DMS 273 (cell line): Measurements from ENCODE around the gene ADAMTS12.

Experiments
- DNase-seq: peaks from one replicate; lab custom pipeline; 2025; ENCODE audit not compliant: unreplicated experiment; lab: John Stamatoyannopoulos, UW

ADAMTS12 gene

DNA sequence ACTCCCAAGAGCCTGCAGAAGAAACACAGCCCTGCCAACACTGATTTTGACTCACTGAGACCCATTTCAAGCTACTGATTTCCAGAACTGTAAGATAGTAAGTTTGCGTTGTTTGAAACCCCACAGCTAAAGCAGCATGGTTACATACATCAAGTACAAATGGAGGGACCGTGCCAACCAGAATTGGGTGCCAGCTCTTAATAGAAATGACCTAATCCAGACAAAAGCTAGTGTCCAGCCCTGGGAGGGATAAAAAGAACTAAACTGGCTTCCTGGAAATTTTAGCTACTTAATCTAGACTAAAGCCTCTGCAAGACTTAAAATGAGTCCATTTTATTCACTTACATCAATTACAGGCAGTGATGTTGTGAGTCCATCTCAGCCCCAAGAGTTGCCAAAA is 122.6 kb downstream of the ADAMTS12 start:
- DNase-seq, result no peak

DNA sequence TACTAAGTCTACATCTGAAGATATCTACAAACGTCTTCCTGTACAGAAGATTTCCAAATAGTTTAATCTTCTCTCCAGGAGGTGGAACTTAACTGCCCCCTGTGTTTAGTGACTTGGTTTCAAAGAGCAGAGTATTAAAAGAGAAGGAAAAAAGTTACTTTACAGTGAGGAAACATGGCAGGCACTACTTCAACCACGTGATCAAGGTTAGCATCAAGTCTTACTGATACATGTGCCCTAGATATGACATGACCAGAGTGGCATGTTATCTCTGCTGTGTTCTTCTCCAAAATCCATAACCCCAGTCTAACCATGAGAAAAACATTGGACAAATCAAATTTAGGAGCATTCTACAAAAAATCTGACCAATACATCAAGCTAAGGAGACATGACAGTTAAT is 125.8 kb downstream of the ADAMTS12 start:
- no peak for DNase-seq

DNA sequence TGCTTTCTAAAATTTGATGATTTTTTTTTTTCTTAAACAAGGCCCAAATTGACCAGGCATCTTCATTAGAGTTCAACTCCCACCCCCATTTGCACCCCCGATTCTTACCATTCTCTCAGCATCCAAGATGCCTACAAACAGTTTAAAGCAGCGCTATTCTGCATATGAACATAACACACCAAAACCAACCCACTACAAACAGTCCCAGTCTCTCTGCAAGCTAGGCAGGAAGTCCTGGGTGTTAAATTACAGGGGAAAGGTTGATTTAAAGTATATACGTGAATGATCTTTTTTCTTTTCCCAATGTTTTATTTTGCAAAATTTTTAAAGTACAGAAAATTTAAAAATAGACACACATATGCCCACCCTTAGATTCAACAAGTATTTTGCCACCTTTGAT is 127.0 kb downstream of the ADAMTS12 start:
- no peak for DNase-seq

DNA sequence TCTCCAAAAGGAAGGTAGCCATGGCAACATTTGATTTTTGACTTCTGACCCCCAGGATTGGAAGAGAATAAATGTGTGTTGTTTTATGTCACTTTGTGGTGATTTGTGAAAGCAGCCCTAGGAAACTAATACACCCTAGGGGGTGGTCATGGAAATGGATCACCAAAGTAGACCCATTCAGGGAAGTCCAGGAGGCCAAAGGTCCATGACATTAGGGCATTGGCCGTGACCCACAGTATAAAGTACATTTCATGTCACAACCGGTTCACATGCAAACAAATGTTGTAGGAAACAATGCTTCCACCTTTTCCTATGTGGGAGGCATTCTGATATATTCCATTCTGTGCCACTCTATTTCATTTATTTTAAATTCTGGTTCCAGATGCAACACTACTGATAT is 128.4 kb downstream of the ADAMTS12 start:
- no peak for DNase-seq

DNA sequence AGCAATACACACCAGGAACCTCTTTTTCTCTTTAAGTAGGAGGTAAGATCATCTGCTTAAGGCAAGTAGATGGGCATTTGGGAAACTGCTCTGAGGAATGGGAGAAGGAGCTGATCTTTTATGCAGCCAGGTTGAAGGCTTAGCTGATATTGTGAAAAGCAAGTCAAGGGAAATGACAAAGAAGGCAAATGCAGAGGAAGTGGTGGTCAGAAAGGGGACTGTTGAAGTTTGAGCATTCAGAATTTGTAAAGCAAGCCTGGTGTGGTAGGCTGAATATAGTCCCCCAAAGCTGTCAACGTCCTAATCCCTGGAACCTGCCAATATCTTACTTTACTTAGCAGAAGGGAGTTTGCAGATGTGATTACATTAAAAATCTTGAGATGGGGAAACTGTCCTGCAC is 128.9 kb downstream of the ADAMTS12 start:
- DNase-seq, result no peak

DNA sequence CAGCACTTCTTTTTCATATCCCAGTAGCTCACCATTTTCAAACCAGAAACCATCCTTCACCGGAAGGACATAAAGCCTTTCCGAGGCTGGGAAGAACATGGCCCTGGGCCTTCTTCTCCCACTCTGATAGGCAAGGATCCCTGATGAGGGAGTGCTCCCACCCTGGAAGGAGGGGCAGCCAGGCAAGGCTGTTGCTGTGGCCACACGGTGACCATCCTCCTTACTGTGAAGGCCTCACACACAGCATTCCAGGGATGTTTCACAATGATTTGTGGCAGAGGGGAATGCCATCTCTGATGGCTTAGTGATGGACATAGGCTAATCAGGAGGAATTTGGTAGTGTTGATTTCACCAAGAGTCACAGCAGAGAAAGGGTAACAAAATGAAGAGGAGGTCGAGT is 130.7 kb downstream of the ADAMTS12 start:
- DNase-seq, result no peak

DNA sequence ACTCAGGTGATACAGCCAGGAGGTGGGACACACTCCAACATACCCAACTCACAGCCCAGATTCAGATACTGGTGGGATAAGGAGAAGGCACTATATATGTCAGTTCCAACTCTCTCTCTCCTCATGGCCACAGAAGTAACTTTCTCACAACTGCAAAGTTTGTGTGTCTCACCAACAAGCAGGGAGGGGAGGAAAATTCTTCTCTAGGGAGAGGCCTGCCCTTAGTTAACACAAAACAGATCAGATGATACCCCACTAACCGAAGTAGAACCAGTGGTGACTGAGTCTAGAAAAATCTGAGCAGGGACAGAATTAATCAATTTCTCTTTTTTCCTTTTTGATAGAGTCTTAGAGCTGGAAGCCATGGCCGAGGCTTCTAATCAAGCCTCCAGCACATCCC is 133.1 kb downstream of the ADAMTS12 start:
- DNase-seq, result no peak

DNA sequence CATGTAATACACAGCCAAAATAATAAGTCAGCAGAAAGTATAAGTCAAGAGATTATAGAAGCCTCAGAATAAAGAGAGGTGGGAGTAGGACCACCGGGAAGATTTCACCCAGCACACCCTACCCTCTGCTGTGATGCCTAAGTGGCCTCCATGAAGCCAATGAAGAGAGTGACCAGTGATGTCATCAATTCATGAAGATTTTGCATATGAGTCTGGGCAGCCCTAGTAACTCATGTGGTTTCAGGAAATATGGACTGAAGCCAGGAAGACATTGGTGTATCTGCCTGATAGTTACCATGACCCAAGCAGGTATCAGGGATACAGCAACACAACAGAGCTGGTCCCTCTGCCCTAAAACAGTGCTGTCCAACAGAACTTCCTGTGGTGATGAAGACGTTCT is 135.3 kb downstream of the ADAMTS12 start:
- DNase-seq, result no peak

DNA sequence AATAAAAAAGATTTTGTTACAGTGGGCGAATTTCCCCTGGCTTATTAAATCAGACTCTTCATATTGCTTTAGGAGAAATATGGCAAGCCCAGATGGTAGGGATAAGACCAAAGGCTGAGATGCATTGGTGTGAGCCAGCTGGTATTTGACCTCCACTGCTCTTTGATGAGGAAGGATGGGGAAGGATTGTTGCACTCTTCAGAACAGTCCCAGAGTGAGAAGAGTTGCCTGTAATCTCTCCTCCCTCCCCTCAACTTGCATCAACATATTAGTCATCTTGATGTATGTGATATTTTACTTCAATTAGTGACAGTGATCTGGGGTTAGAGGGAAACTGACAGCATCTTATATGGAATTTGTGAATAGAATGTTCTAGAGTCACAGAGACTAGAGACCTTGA is 136.6 kb downstream of the ADAMTS12 start:
- no peak for DNase-seq

DNA sequence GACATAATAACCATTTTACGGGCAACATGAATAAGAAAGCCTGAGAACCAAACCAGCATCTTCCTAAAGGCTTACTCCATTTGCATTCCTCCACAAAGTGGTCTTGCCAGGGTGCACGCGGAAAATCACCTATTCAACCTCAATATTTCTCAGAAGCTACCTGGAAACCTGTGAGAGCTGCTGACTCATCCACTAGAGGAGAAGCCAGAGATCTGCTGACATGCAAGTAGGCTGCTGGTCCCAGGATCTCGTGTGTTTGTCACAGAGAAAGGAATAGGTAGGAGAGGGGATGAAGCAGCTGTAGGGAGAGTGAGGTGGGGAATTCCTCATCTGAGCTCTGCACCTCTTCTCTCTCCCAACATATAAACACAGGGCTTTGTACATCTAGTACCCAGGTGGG is 138.1 kb downstream of the ADAMTS12 start:
- DNase-seq, result no peak

DNA sequence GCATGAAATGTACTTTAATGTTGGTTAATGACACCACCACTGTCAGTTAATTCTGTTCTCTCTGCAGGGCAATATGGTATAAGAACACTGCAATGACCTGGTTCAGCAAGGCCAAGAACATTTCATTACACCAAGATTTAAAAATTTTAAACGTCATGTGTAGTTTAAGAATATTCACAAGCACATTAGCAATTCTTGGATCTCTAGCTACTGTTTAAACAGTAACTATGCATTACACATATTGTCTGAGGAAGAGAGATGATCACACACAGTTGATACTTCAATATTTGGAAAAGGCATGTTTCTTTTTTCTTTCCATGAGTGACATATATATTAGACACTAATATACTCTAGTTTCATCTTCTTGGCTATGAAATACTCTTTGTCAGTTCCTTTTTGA is 143.0 kb downstream of the ADAMTS12 start:
- DNase-seq, result no peak

DNA sequence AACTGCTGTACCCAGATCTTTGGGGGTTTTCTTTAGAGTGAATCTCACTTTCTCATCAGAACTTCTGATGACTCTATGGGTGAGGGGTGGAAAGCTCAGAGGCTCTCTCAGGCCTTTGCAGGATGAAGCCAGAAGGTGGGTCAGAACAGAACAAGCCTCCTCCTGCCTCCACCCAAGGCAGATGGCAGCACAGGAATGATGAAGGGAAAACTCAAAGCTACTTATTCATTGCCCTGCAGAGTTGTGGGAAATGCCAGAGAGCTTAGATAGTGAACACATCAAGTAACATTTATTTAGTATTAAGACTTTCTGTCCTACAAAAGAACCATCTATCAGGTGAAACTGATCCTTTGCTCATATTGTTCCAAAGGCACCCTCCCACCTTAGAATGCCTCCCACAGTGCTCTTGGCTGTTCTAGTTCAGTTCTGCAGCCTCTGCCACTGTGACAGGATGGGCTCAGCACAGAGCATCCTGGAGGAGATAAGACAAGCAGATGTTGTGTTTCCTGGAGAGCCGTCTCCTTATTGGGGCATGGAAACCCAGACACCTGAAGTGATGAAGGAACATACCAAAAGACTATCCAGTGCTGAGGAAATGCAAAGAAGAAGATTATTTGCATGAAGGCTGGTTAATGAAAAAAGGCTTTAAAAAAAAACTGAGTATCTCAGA is 146.6 kb downstream of the ADAMTS12 start:
- DNase-seq, result no peak

DNA sequence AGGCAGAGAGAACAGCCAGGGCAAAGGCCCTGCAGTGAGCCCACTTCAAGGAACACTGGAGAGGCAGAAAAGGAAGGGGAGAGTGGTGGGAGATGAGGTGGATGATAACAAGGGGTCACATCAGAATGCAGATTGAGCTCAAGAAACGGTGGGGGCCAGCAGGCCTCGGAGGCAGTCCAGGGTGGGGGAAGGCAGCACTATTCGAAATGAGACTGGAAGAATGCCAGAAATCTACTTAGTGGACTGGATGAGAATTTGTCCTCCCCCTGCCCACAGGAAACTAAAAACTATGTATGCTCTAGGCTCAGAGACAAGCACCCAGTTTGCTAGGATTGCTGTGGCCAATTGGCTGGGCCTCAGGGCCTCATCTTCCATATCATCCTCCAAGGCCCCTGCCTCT is 148.7 kb downstream of the ADAMTS12 start:
- no peak for DNase-seq

DNA sequence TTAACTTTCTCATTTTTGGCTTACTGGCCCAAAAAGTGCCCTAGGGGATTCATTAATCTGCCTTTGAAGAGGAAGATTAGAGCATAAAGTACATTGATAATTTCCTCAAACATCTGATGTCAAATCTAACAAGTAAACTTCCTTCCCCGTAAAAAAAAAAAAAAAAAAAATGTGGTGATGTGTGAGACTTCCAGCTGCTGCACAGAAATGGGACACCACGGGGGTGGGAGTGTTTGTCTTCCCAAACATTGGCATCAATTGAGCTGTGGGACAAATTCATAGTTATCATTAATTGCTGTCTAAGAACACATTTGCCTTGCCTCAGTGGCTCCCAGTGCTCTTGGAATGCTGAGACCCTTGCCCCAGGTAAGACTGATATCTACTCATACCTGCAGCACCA is 149.6 kb downstream of the ADAMTS12 start:
- no peak for DNase-seq

DNA sequence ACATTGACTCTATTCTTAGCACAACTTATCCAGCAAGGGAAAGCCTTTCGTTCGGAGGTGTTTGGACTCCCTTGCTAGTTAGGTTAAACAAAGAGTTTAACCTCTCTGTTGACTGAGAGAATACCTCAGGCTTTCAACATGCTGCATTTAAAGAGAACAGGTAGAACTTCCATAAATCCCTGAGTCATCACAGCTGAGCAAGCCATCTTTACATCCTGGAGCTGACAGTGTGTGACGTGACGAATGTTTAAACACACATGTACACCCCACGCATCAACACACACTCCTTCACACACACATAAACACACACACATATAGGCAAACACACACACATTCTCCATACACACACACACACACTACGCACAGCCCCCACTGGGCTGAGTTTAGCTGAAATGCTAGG is 152.8 kb downstream of the ADAMTS12 start:
- no peak for DNase-seq

DNA sequence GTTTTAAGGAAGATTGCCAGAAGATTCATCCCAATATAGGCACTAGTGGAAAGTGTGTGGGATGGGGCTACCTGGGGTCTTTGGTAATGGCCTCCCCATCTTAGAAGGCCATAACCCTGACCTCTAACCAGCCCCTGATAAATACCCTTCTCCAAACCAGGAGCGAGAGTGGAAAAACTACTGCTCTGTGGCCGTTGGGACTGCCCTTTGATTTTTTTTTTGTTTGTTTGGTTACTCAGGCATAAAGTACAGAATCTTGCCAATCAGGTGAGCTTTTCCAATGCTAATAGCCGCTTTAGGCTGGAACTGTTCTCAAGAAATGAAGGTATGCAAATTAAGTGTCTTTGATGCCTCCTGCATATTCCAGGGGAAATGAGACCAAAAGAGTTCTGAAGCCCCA is 153.7 kb downstream of the ADAMTS12 start:
- no peak for DNase-seq

DNA sequence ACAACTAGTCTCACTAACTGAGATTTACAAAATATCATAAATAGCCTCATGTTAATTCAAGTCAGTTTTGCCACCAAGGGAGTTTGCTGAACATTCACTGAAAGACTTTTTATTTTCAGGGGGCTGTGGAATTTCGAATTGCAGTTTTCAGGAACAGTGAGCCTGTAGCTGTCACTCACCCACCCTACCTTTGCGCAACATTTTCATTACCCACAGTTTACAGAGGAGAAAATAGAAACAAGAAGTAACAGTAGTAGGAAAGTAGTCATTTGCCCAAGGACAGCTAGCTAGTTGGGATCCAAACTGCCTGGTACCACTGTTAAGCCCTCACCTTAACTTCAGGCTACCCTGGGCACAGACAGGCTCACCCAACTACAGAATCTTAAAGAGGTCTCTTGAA is 154.1 kb downstream of the ADAMTS12 start:
- DNase-seq, result no peak

DNA sequence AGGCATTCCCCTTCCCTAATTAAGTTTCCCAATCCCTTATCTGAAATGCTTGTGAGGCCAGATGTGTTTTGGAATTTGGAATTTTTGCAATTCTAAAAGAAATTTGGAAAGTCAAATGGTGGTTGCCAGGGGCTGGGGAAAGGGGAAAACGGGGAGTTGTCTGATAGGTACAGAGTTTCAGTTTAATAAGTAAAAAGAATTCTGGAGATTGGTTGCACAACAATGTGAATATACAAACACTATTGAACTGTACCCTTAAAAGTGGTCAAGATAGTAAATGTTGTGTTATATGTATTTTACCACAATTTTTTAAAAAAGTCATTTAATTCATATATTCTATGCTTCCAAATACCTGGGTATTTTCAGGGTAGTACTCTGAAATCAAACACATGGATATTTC is 154.5 kb downstream of the ADAMTS12 start:
- DNase-seq, result no peak

DNA sequence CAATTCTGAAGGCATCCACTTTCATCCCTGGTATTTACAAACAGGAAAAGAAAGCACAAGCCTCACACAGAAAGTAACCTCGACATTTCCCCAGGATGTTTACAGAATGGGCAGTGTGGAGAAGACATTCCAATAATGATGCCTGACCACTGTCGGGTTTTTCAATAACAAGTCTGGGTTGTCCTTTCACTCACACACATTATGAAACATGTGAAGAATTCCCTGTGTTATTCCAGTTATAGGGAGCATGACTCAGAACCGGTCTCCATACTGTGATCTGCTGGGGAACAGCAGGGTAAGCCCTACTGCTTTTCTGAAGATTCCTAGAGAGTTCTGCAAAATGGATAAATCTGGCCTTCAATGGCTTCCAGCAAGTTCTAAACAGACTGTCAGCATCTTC is 155.3 kb downstream of the ADAMTS12 start:
- DNase-seq, result no peak

DNA sequence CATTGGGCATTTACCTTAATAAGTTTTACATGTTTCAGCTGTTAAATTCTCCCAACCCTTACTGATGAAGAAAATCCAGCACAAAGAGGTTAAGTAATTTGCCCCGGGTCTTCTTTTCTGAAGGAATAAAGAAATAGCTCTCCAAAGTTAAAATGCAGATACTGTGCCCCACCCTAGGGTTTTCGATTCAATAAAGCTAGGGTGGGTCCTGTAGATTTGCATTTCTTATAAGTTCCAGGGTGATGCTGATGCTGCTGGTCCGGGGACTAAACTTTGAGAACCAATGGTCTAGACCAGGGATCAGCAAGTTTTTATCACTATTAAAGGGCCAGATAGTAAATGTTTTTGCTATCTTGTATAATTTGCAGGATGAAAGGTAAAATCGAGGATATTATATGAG is 156.7 kb downstream of the ADAMTS12 start:
- DNase-seq, result no peak

DNA sequence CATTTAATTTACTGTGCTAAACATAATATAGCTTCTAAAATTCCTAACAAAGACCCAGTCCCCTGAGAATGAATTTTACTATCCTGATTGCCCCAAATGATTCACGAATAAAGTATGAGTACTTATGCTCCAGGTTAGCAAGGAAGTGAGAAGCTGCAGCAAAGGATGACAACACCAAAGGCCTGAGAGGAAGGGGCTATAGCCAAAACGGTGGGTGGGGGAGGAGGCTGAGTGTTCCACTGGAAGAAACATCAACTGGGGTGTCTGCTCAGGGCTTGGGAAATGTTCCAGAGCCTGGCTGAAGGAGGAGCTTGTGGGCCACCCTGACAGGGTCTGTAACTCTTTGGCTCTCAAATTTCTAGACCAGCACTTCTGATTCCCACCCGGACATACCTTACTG is 157.3 kb downstream of the ADAMTS12 start:
- no peak for DNase-seq

DNA sequence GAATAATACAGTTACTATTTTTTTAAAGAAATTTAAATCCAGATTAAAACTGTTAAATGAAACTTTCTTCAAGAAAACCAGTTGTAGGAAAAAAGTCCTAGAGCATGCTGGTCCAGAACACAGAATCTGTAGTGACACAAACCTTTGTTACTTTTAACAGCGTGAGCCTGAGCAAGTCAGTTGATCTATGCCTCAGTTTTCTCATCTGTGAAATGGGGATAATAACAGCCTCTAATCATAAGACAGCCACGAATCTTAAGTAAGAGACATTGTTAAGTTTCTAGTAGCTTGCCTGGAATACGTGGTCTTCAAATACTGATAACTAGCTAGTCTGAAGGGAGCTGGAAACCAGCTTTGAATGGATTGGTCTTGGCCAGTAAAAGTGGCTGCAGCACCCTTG is 158.6 kb downstream of the ADAMTS12 start:
- DNase-seq, result no peak

DNA sequence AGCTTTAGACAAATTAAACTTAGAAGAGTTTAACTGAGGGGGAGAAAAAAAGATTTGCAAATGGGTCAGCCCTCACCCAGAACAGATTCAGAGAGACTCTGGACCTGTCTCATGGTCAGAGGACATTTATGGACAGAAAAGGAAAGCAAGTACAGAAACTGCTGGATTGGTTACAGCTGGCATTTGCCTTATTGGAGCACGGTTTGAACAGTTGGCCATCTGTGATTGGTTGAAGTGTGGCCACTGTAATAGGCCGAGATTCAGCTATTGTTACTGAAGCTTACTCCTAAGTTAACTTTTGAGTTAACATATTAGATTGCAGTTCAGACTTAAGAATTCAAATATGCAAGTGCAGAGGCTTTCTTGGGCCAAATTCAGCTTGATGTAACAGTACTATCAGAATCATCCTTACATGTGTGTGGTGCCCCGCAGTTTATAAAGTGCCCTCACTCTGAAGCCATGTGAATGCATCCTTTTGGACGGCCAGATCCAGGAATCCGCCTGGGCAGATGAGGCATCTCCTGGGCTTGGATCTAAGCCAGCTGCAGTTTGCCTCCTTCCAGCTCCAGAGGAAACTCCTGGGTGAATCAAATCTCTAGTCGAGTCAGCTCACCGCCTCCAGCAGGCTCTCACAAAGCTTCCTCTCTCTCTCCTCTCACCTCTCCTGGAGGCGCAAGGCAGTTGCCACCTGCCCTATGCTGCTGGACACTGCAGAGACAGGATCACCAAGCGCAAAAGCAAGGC is 165.2 kb downstream of the ADAMTS12 start:
- no peak for DNase-seq
